Natural killer cell (primary cell): Measurements from ENCODE around the gene S100A14. TPM values are rescaled to one million over a fixed set of nuclear protein-coding genes. Genes with fewer than 3 reads are reported as not detected.

ENCODE experiments used
- ATAC-seq, 3 donors: fragments of 150-1000 bp in 2 of 3; fragments of 200-7000 bp in 1 of 3; cut with Tn5 transposase; 1 replicate in 1 of 3; 2 replicates in 2 of 3; pipeline ENCODE4 v1.10.0; 2021; ENCODE audit warnings: mild to moderate bottlenecking in 2 of 3, moderate library complexity in 2 of 3
- DNase-seq, 2 donors: peaks; one replicate each; pipeline versions ENCODE4 v3.0.0 to v3.0.0-alpha.2; 2013 to 2021; ENCODE audit warnings: mixed read lengths in 1 of 2
- H3K27ac ChIP-seq: one replicate; pipeline ENCODE4 v1.5.1; 2013; ENCODE audit warnings: mild to moderate bottlenecking, low read length
- H3K27me3 ChIP-seq: one replicate; pipeline ENCODE4 v1.6.1; 2013; ENCODE audit warnings: low read length; ENCODE audit not compliant: control insufficient read depth, insufficient read depth
- H3K36me3 ChIP-seq: one replicate; pipeline ENCODE4 v1.6.1; 2013; ENCODE audit warnings: low read length; ENCODE audit not compliant: control insufficient read depth, insufficient read depth
- H3K4me1 ChIP-seq: one replicate; pipeline ENCODE4 v1.6.1; 2013; ENCODE audit warnings: low read length; ENCODE audit not compliant: control insufficient read depth, insufficient read depth
- H3K4me3 ChIP-seq: one replicate; pipeline ENCODE4 v1.5.1; 2013; ENCODE audit warnings: low read length
- H3K9me3 ChIP-seq: one replicate; pipeline ENCODE4 v1.6.1; 2013; ENCODE audit warnings: low read length; ENCODE audit not compliant: control insufficient read depth, insufficient read depth
- H3K27ac Mint-ChIP-seq, 2 donors: one replicate each; pipeline ENCODE4 v1.8.0; 2022; ENCODE audit warnings: mild to moderate bottlenecking in 2 of 2, mixed read lengths in 2 of 2, moderate library complexity in 1 of 2
- H3K27me3 Mint-ChIP-seq, 2 donors: one replicate each; pipeline ENCODE4 v1.8.0; 2022; ENCODE audit warnings: low read depth in 2 of 2, mixed read lengths in 2 of 2
- H3K36me3 Mint-ChIP-seq: one replicate; pipeline ENCODE4 v1.8.0; 2022; ENCODE audit warnings: mixed read lengths
- H3K4me1 Mint-ChIP-seq, 2 donors: one replicate each; pipeline ENCODE4 v1.8.0; 2022; ENCODE audit warnings: mixed read lengths in 2 of 2
- H3K4me3 Mint-ChIP-seq: one replicate; pipeline ENCODE4 v1.8.0; 2022; ENCODE audit warnings: mild to moderate bottlenecking, moderate library complexity, mixed read lengths
- H3K9me3 Mint-ChIP-seq, 2 donors: one replicate each; pipeline ENCODE4 v1.8.0; 2022; ENCODE audit warnings: mixed read lengths in 2 of 2
- WGBS: methylation state at CpG from one replicate; pipeline ENCODE4 v1.1.7; 2013; ENCODE audit warnings: missing lambda C conversion rate; ENCODE audit not compliant: insufficient coverage; 5-methylcytosine and 5-hydroxymethylcytosine counted together
- intact Hi-C: fragments of 100-400 bp; cut with micrococcal nuclease; formaldehyde crosslinking; loops from one replicate; pipeline ENCODE4 v1.14.2; 2022
- total RNA-seq, 4 donors: library from RNA; stranded (reverse); fragments of 120-200 nt in 1 of 4; gene quantifications; one replicate each; pipeline versions ENCODE4 v1.2.3 to v1.2.4, GENCODE V29; 2013 to 2022
- TF ChIP-seq, protein P1 (sequence below): fragments of 200-600 bp; IDR thresholded peaks from one replicate; pipeline ENCODE4 v1.8.0; 2022; ENCODE audit warnings: antibody characterized with exemption

Gene S100A14
- total RNA-seq, 3 donors from 2014 or later (not counting 1 experiment from before 2014, with no cell fraction given): not detected

DNA sequence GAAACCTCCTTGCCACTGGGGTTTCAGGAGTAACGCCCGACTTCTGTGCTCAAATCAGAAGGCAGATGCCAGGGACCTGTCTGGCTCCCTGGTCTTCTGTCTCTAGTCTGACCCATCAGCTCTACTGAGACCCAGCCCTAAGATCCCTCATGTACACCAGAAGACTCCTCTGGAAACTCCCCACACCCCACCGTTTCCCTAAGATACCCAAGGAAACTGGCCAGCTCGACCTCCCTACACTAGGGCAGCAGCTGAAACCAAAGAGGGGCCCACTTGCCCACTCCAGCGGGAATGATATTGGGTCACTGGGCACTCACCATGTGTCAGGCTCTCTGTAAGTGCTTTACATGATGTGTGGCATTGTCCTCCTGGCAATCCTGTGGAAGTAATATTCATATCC lies 2.7 kb downstream of the S100A14 start:
- DNase-seq: no peak
- ATAC-seq: no peak
- WGBS: 94% methylated on average over 5 of the region's 5 CpGs

DNA sequence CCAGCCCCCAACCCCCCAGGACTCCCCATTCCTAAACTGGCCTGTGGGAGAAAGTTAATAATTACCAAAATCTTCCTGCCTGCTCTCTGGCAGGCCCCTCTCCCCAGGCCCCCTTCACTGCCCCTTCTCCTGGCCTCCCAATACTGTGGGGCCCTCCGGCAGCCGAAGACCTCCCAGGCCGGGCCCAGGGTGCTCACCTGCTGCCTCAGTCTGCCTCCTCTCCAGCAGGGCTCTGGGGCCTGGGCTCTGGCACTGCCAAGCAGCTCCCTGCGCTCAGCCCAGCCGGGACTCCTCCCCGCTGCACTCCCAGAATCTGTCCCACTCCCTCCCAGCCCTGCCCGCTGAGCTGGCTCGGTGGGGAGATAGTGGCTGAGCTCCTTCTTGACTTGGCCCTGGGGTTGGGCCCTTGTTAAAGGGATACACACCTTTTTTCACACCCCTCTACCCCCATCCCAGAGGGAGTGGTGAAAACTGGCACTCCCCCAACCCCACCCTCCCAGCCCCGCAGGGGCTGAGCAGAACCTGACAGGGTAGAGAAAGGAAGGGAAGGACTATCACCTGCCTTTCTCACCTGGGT lies 3.3 kb downstream of the S100A14 start, which contains the start of gene S100A16:
Gene S100A16, minus strand, starts transcription at position 383 of the 577 bp plus-strand sequence. CDS start 4,986 bp downstream, outside the sequence.
- Histone ChIP-seq H3K4me1 (peaks cover 9% of the 10 kb centered on the region), H3K36me3 (no peaks in the 10 kb centered on the region), H3K4me3 (no peak within 1 kb of the TSS), H3K9me3 (no peaks in the 10 kb centered on the region), H3K27ac (no peak within 1 kb of the TSS), H3K27me3 (no peaks in the 10 kb centered on the region)
- no peak for DNase-seq
- H3K9me3 Mint-ChIP-seq: no peaks in the 10 kb centered on the region
- no peaks in the 10 kb centered on the region for H3K27me3 Mint-ChIP-seq
- ATAC-seq: no peak
- TF ChIP-seq, protein P1, sequence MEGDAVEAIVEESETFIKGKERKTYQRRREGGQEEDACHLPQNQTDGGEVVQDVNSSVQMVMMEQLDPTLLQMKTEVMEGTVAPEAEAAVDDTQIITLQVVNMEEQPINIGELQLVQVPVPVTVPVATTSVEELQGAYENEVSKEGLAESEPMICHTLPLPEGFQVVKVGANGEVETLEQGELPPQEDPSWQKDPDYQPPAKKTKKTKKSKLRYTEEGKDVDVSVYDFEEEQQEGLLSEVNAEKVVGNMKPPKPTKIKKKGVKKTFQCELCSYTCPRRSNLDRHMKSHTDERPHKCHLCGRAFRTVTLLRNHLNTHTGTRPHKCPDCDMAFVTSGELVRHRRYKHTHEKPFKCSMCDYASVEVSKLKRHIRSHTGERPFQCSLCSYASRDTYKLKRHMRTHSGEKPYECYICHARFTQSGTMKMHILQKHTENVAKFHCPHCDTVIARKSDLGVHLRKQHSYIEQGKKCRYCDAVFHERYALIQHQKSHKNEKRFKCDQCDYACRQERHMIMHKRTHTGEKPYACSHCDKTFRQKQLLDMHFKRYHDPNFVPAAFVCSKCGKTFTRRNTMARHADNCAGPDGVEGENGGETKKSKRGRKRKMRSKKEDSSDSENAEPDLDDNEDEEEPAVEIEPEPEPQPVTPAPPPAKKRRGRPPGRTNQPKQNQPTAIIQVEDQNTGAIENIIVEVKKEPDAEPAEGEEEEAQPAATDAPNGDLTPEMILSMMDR: no peak
- intact Hi-C loops: no loop called here
- WGBS: 97% methylated on average over 8 of the region's 9 CpGs
- peaks cover 0 to 6% of the 10 kb centered on the region in 2 donors for H3K4me1 Mint-ChIP-seq
- H3K4me3 Mint-ChIP-seq: no peak within 1 kb of the TSS
- H3K27ac Mint-ChIP-seq: no peak within 1 kb of the TSS
- H3K36me3 Mint-ChIP-seq: no peaks in the 10 kb centered on the region

More for the DNA sequence above, 2.7 kb downstream of the S100A14 start:
- Mint-ChIP-seq H3K27ac (no peak overlapping the region), H3K4me3 (no peak overlapping the region), H3K9me3 (no peaks in the 10 kb centered on the region), H3K4me1 (peaks cover 0 to 7% of the 10 kb centered on the region in 2 donors), H3K36me3 (no peaks in the 10 kb centered on the region), H3K27me3 (no peaks in the 10 kb centered on the region)
- H3K4me3 ChIP-seq: no peak overlapping the region
- TF ChIP-seq, protein P1: no peak
- H3K9me3 ChIP-seq: no peaks in the 10 kb centered on the region
- intact Hi-C loops: no loop called here
- peaks cover 11% of the 10 kb centered on the region for H3K4me1 ChIP-seq
- no peaks in the 10 kb centered on the region for H3K36me3 ChIP-seq
- H3K27me3 ChIP-seq: no peaks in the 10 kb centered on the region
- no peak overlapping the region for H3K27ac ChIP-seq

DNA sequence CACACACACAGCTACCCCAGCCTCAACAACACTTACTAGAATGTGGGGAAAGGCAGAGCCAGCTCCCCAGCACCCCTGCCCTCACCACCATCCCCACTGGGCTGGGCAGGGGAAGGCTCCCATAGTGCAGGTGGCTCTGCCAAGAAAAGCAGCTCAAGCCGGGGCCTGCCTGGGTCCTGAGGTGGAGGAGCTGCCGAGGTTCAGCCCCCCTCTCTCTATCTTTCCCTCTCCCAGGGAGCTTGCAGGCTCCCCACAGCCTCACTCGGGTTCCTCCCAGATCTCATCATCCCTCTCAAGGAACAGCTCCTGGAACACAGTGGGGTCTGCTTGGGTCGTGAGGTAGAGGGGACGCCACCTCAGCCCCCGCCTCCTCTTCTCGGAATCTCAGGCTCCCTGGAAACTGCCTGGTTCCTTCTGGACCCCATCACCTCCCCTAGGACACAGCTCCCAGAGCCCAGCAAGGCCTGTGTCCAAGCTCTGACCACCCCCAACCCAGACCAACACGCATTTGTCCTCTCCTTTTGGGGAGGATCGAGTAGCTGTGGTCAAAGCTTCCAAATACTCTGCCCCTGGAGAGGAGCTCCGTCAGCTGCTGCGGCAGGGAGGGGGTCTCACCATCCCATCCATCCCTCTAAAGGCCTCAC lies 3.9 kb downstream of the S100A14 start:
- Mint-ChIP-seq H3K27ac (no peak overlapping the region), H3K4me3 (no peak overlapping the region), H3K4me1 (no peaks in the 10 kb centered on the region), H3K9me3 (no peaks in the 10 kb centered on the region), H3K27me3 (no peaks in the 10 kb centered on the region), H3K36me3 (no peaks in the 10 kb centered on the region)
- H3K9me3 ChIP-seq: no peaks in the 10 kb centered on the region
- H3K27me3 ChIP-seq: no peaks in the 10 kb centered on the region
- peaks cover 3% of the 10 kb centered on the region for H3K4me1 ChIP-seq
- DNase-seq (no peak), ATAC-seq (no peak)
- H3K4me3 ChIP-seq: no peak overlapping the region
- no peaks in the 10 kb centered on the region for H3K36me3 ChIP-seq
- TF ChIP-seq, protein P1: no peak
- H3K27ac ChIP-seq: no peak overlapping the region
- WGBS: 90% methylated on average over 10 of the region's 11 CpGs
- intact Hi-C loops: no loop called here
